RPMI8226 (cell line): ENCODE results near the gene POLD4.

Experiments
- DNase-seq: peaks from one replicate; pipeline ENCODE4 v3.0.0-alpha.2; 2015

The POLD4 gene

DNA sequence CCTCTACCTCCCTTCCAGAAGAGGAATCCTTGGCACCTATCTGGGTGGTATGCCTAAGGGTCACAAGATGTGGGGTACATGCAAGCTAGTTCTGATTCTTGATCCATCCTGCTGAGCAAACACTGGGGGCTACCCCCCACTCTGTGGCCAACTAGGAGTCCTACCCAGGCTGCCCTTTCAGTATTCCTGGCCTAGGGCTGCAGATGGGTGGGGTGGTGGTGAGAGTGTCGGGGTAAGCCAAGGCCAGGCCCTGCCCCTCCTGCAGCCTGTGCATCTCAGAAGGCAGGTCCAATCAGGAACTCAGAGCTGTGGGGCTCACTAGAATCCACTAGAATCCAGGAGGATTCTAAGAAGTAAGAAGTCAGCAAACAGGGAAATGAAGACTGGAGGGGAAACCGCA, 39.1 kb downstream of the POLD4 start:
- DNase-seq = no peak

- DNase-seq = no peak
These were observed 40.0 kb downstream of the POLD4 start for GRCh38 chr11:67313125-67313890.

GRCh38 chr11:67312187-67313021, 40.9 kb downstream of the POLD4 start:
- DNase-seq = no peak

DNA sequence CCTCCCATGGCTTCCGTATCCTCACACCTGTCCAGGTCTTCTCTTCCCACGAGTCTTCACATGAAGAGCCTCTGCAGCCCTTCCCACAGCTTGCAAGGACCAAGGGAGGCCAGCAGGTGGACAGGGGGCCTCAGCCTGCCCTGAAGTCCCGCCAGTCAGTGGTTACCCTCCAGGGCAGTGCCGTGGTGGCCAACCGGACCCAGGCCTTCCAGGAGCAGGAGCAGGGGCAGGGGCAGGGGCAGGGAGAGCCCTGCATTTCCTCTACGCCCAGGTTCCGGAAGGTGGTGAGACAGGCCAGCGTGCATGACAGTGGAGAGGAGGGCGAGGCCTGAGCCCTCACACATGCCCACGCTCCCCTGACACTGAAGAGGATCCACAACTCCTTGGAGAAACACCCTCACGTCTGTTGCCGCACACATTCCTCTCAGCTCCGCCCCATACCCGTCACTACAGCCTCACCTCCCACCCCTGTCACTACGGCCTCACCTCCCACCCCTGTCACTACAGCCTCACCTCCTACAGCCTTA, 41.7 kb downstream of the POLD4 start:
- no peak for DNase-seq

GRCh38 chr11:67311051-67311555, 42.2 kb downstream of the POLD4 start:
- DNase-seq = no peak

GRCh38 chr11:67310246-67311050, 42.9 kb downstream of the POLD4 start:
- no peak for DNase-seq

GRCh38 chr11:67309661-67310061, 43.7 kb downstream of the POLD4 start:
- DNase-seq = no peak

GRCh38 chr11:67309166-67309565, 44.2 kb downstream of the POLD4 start:
- no peak for DNase-seq

DNA sequence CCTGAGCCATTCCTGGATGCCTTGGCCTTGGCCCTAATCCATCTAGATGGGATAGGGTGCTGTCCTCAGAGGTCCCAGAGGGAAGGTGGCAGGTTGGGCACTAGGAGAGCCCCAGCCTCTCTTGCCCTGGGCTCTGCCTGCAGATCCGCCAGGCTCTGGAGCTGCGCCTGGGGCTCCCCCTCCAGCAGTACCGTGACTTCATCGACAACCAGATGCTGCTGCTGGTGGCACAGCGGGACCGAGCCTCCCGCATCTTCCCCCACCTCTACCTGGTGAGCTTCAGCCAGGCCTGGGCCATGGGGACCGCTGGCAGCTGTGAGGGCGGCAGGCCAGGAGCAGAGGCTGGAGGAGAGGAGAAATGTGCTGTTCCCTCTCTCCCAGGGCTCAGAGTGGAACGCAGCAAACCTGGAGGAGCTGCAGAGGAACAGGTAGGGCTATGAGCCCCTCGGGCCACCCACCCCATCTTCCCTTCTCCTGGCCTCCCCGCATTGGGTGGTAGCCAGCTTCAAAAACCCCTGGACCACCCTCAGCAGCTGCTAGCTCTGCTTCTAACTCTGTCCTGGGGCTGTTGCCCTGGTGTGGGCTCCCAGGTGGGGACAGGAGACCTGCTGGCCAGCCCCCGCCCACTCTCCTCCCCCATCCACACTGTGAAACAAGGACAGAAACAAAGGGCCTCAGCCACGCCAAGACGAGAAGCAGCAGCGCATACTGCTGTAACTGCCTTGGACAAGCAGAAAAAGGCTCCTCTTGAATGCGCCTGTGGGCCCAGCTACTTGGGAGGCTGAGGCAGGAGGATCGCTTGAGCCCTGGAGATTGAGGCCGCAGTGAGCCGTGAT, 45.1 kb downstream of the POLD4 start:
- DNase-seq = no peak

GRCh38 chr11:67307545-67308001, 45.8 kb downstream of the POLD4 start:
- no peak for DNase-seq

GRCh38 chr11:67306769-67307544, 46.4 kb downstream of the POLD4 start:
- DNase-seq = no peak

DNA sequence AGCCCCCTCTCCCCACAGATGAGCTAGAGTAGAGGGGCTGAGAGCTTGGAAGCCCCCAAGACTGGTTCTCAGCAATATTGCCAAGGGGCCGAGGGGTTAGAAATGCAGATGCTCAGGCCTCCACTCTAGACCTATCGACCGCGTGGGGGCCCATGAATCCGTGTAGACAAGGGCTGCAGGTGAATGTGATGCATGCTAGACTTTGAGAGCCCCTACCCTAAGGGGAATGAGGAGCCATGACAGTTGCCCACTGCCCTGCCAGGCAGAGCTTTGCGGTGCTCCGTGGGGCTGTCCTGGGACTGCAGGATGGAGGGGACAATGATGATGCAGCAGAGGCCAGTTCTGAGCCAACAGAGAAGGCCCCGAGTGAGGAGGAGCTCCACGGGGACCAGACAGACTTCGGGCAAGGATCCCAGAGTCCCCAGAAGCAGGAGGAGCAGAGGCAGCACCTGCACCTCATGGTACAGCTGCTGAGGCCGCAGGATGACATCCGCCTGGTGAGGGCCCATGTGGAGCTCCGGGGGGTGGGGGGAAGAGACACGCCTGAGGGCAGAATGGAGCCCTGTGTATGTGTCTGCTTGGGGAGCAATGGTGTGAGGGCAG, 48.7 kb downstream of the POLD4 start:
- DNase-seq = no peak

GRCh38 chr11:67303835-67304411, 49.4 kb downstream of the POLD4 start:
- no peak for DNase-seq

- peak; percentile 76 for DNase-seq
These were observed 50.1 kb downstream of the POLD4 start, which contains the start of gene SSH3 for GRCh38 chr11:67303132-67303834. Gene SSH3, plus strand, starts transcription at chr11:67303530. Its CDS starts 96 bp downstream, at chr11:67303626.

- DNase-seq = no peak
These were observed 50.7 kb downstream of the POLD4 start for GRCh38 chr11:67302571-67303131.

DNA sequence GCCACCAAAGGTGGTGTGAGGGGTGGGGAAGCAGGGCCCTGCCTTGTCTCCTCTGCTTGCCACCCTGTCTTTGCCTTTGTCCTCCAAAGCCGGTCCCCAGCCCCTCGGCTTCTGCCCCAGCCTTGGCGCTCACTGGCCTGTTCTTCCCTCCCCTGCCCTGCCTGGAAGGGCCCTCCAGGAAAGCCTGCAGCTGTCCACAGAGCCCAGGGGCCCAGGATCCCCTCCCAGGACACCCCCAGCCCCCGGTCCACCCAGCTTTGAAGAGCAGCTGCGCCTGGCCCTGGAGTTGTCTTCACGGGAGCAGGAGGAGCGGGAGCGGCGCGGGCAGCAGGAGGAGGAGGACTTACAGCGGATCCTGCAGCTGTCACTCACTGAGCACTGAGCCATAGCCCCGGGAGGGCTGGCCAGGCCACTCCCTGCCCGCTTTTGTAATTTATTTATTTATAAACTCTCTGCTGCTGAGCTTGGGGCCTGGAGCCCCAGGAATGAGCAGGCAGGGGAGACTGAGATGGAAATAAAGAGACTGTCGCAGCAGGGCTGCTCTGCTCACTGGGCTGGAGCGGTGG, 51.3 kb downstream of the POLD4 start:
- no peak for DNase-seq

- no peak for DNase-seq
These were observed 51.9 kb downstream of the POLD4 start for GRCh38 chr11:67301313-67301921.
